PC-9 (cell line): ENCODE results near the gene TCF12. TPM values are rescaled to one million over a fixed set of nuclear protein-coding genes. Genes with fewer than 3 reads are reported as not detected.

ENCODE experiments used
- BruUV-seq: library from RNA; stranded (reverse); fragments of 400-500 nt; replicated peaks from 2 replicates; lab custom pipeline; 2021; lab: Mats Ljungman, UMichigan
- CTCF ChIA-PET: fragments of 300-600 bp; sonication (Branson Sonifier 250); formaldehyde crosslinking; loops from one replicate; lab custom pipeline; 2022; ENCODE audit warnings: antibody characterized with exemption; lab: Charles Lee
- POLR2A ChIA-PET: fragments of 300-600 bp; sonication (Branson Sonifier 250); formaldehyde crosslinking; loops from one replicate; lab custom pipeline; 2022; ENCODE audit warnings: antibody characterized with exemption; ENCODE audit not compliant: unreplicated experiment; lab: Charles Lee
- DNase-seq, 2 experiments: peaks; one replicate each; pipeline versions ENCODE4 v3.0.0 to v3.0.0-alpha.2; 2015 to 2022; ENCODE audit warnings: mixed read lengths in 1 of 2
- H2AFZ ChIP-seq: fragments of 200-600 bp; sonication (generic); 2 replicates; pipeline ENCODE4 v1.8.1; 2017; ENCODE audit warnings: antibody characterized with exemption
- H3F3A ChIP-seq: fragments of 200-600 bp; sonication (generic); 2 replicates; pipeline ENCODE4 v1.8.1; 2017; ENCODE audit warnings: antibody characterized with exemption, mild to moderate bottlenecking, low read depth; ENCODE audit not compliant: insufficient read depth
- H3K27ac ChIP-seq: fragments of 200-600 bp; sonication (generic); 2 replicates; pipeline ENCODE4 v1.6.1; 2016; ENCODE audit warnings: mixed run types
- H3K27me3 ChIP-seq: fragments of 200-600 bp; sonication (generic); 2 replicates; pipeline ENCODE4 v1.6.1; 2016; ENCODE audit warnings: low read depth, mixed run types; ENCODE audit not compliant: insufficient read depth
- H3K36me3 ChIP-seq: fragments of 200-600 bp; sonication (generic); 2 replicates; pipeline ENCODE4 v1.6.1; 2016; ENCODE audit warnings: low read depth, mixed run types
- H3K4me1 ChIP-seq: fragments of 200-600 bp; sonication (generic); replicated peaks from 2 replicates; pipeline ENCODE4 v1.6.1; 2016; ENCODE audit warnings: mixed run types; ENCODE audit not compliant: insufficient read depth
- H3K4me2 ChIP-seq: fragments of 200-600 bp; sonication (generic); 2 replicates; pipeline ENCODE4 v1.6.1; 2017; ENCODE audit warnings: mixed run types
- H3K4me3 ChIP-seq: fragments of 200-600 bp; sonication (generic); 2 replicates; pipeline ENCODE4 v1.6.1; 2016; ENCODE audit warnings: mixed run types
- H3K79me2 ChIP-seq: fragments of 200-600 bp; sonication (generic); 2 replicates; pipeline ENCODE4 v1.6.1; 2017; ENCODE audit warnings: low read depth, mixed run types
- H3K9me2 ChIP-seq: fragments of 200-600 bp; sonication (generic); 2 replicates; pipeline ENCODE4 v1.8.1; 2017; ENCODE audit warnings: mild to moderate bottlenecking; ENCODE audit not compliant: insufficient read depth
- H3K9me3 ChIP-seq: fragments of 200-600 bp; sonication (generic); 2 replicates; pipeline ENCODE4 v1.8.1; 2016; ENCODE audit warnings: low read depth; ENCODE audit not compliant: insufficient read depth
- H4K20me1 ChIP-seq: fragments of 200-600 bp; sonication (generic); 2 replicates; pipeline ENCODE4 v1.8.1; 2017; ENCODE audit not compliant: insufficient read depth
- CTCF ChIP-seq: fragments of 200-600 bp; sonication (generic); conservative IDR thresholded peaks from 2 replicates; pipeline ENCODE4 v1.6.1; 2017; ENCODE audit warnings: mixed run types, antibody characterized with exemption, mild to moderate bottlenecking, moderate library complexity
- EZH2 ChIP-seq: fragments of 200-600 bp; sonication (generic); IDR thresholded peaks from 2 replicates; pipeline ENCODE4 v1.8.0; 2017; ENCODE audit warnings: antibody characterized with exemption, low read depth
- intact Hi-C: fragments of 100-400 bp; cut with micrococcal nuclease; formaldehyde crosslinking; loops from one replicate; pipeline ENCODE4 v1.10.0; 2022; ENCODE audit not compliant: unreplicated experiment
- total RNA-seq: library from RNA; stranded (reverse); gene quantifications from 2 replicates; pipeline ENCODE4 v1.2.3, GENCODE V29; 2021

Gene TCF12
- total RNA-seq, 1 experiment from 2014 or later = 60.1 TPM

GRCh38 chr15:56927816-56928215 lies 9.4 kb downstream of the TCF12 start:
- Histone ChIP-seq H3K4me3 (no peak overlapping the region), H3K4me2 (no peak overlapping the region), H3K27me3 (no peaks in the 10 kb centered on the region), H3K9me3 (no peaks in the 10 kb centered on the region), H3K27ac (no peak overlapping the region), H3F3A (no peaks in the 10 kb centered on the region), H3K79me2 (0 out of 2 replicates have a peak, but pooled peaks cover 18% of the 10 kb centered on the region), H3K4me1 (no peaks in the 10 kb centered on the region), H2AFZ (no peak overlapping the region), H3K36me3 (peaks cover 10% of the 10 kb centered on the region), H3K9me2 (no peaks in the 10 kb centered on the region), H4K20me1 (no peaks in the 10 kb centered on the region)
- ChIA-PET POLR2A (no interaction called here), CTCF (no interaction called here)
- BruUV-seq = no TSS peak
- no peak for DNase-seq
- intact Hi-C loops = no loop called here
- TF ChIP-seq CTCF = no peak
- no peak for TF ChIP-seq EZH2

GRCh38 chr15:56929399-56929798 lies 11.0 kb downstream of the TCF12 start:
- ChIA-PET CTCF (no interaction called here), POLR2A (no interaction called here)
- DNase-seq = no peak
- no peak overlapping the region for H3K27ac ChIP-seq
- H3K9me3 ChIP-seq = no peaks in the 10 kb centered on the region
- no peak overlapping the region for H3K4me2 ChIP-seq
- no peaks in the 10 kb centered on the region for H3F3A ChIP-seq
- no peaks in the 10 kb centered on the region for H4K20me1 ChIP-seq
- no peak overlapping the region for H2AFZ ChIP-seq
- TF ChIP-seq CTCF (no peak), EZH2 (no peak)
- no TSS peak for BruUV-seq
- no peak overlapping the region for H3K4me3 ChIP-seq
- H3K79me2 ChIP-seq = 0 out of 2 replicates have a peak, but pooled peaks cover 14% of the 10 kb centered on the region
- H3K4me1 ChIP-seq = no peaks in the 10 kb centered on the region
- H3K9me2 ChIP-seq = no peaks in the 10 kb centered on the region
- H3K36me3 ChIP-seq = peaks cover 5% of the 10 kb centered on the region; the same call in 1 of the 2 replicates
- intact Hi-C loops = no loop called here
- no peaks in the 10 kb centered on the region for H3K27me3 ChIP-seq

GRCh38 chr15:56929933-56930332 lies 11.5 kb downstream of the TCF12 start:
- no peak for TF ChIP-seq EZH2
- no peak for TF ChIP-seq CTCF
- Histone ChIP-seq H3K79me2 (0 out of 2 replicates have a peak, but pooled peaks cover 14% of the 10 kb centered on the region), H3K4me2 (no peak overlapping the region), H3K9me3 (no peaks in the 10 kb centered on the region), H3K9me2 (no peaks in the 10 kb centered on the region), H3K4me1 (no peaks in the 10 kb centered on the region), H2AFZ (no peak overlapping the region), H3K27ac (no peak overlapping the region), H4K20me1 (no peaks in the 10 kb centered on the region), H3K4me3 (no peak overlapping the region), H3K36me3 (peaks cover 5% of the 10 kb centered on the region; the same call in 1 of the 2 replicates), H3F3A (no peaks in the 10 kb centered on the region), H3K27me3 (no peaks in the 10 kb centered on the region)
- POLR2A ChIA-PET = no interaction called here
- no TSS peak for BruUV-seq
- CTCF ChIA-PET = no interaction called here
- DNase-seq = no peak
- intact Hi-C loops = no loop called here
